Esophagus muscularis mucosa (tissue), 4 donors: ENCODE measurements around the gene CDH8. TPM values are rescaled to one million over a fixed set of nuclear protein-coding genes. Genes with fewer than 3 reads are reported as not detected.

Experiments used
- DNase-seq: peaks from one replicate; pipeline ENCODE4 v3.0.0-alpha.2; 2017; ENCODE audit errors: extremely low spot score
- H3K27ac ChIP-seq, 4 donors: fragments of 200-600 bp; sonication (generic); replicated peaks in 1 of 4; 1 replicate in 3 of 4; 2 replicates in 1 of 4; pipeline ENCODE4 v1.5.1; 2016 to 2019; ENCODE audit warnings: mild to moderate bottlenecking in 1 of 4
- H3K27me3 ChIP-seq, 4 donors: fragments of 200-600 bp; sonication (generic); one replicate each; pipeline versions ENCODE4 v1.5.1 to v1.6.0; 2016 to 2019
- H3K36me3 ChIP-seq, 4 donors: fragments of 200-600 bp; sonication (generic); one replicate each; pipeline ENCODE4 v1.5.1; 2016 to 2019
- H3K4me1 ChIP-seq, 4 donors: fragments of 200-600 bp; sonication (generic); one replicate each; pipeline ENCODE4 v1.5.1; 2016 to 2019
- H3K4me3 ChIP-seq, 4 donors: fragments of 200-600 bp; sonication (generic); 1 replicate in 2 of 4; 2 replicates in 2 of 4; pipeline ENCODE4 v1.5.1; 2016 to 2019; ENCODE audit warnings: mild to moderate bottlenecking in 4 of 4, moderate library complexity in 1 of 4
- H3K9me3 ChIP-seq, 4 donors: fragments of 200-600 bp; sonication (generic); 1 replicate in 3 of 4; 2 replicates in 1 of 4; pipeline ENCODE4 v1.5.1; 2016 to 2019
- EP300 ChIP-seq: sonication (generic); formaldehyde crosslinking; IDR thresholded peaks from one replicate; pipeline ENCODE4 v1.6.1; 2017; ENCODE audit warnings: antibody characterized with exemption
- POLR2A ChIP-seq: fragments of 450-650 bp; IDR thresholded peaks from one replicate; pipeline ENCODE4 v1.6.1; 2017; ENCODE audit warnings: antibody characterized with exemption, moderate library complexity, mild to moderate bottlenecking, low read depth
- POLR2AphosphoS5 ChIP-seq, 2 donors: sonication (generic); formaldehyde crosslinking; IDR thresholded peaks; one replicate each; pipeline ENCODE4 v1.6.1; 2017; ENCODE audit warnings: antibody characterized with exemption in 2 of 2
- WGBS: methylation state at CpG from one replicate; pipeline ENCODE4 v1.1.5; 2018; 5-methylcytosine and 5-hydroxymethylcytosine counted together
- intact Hi-C: fragments of 100-400 bp; cut with DNase I; formaldehyde crosslinking; loops from one replicate; pipeline ENCODE4 v1.15.1; 2023
- total RNA-seq, 4 donors: library from RNA; depleted of rRNA; stranded (reverse); fragments of >200 nt; gene quantifications; one replicate each; pipeline versions ENCODE4 v1.1.0 to v1.2.1, GENCODE V29; 2016
- TF ChIP-seq, protein P1 (sequence below), 3 experiments: fragments of 200-600 bp in 2 of 3; fragments of 450-650 bp in 1 of 3; sonication (generic) in 2 of 3; IDR thresholded peaks; one replicate each; pipeline ENCODE4 v1.5.1; 2017 to 2019; ENCODE audit warnings: antibody characterized with exemption in 3 of 3, mild to moderate bottlenecking in 2 of 3, moderate library complexity in 1 of 3

The CDH8 gene
- total RNA-seq, 4 donors from 2014 or later: 0.42 to 3.6 (median 1.9) TPM

DNA sequence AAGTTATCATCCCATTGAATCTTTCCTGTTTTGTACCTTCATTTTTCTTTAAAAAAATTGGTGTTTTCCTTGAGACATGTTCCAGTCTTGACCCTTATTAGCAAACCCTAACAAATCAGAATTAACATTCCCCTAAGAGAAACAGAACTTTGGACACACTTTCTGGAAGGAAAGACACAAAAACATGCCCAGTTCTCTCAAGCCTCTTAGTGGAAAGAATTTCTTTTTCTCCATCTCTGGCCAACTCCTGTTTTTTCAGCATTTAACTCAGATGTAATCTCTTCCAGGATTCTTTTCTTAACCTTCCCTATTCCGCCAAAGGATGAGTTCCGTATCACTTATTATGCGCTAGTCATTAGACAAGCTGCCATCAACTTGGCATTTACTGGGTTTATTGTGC, 23.9 kb upstream of the CDH8 start:
- 63% methylated on average over 3 of the region's 3 CpGs for WGBS
- intact Hi-C loops: no loop called here
- TF ChIP-seq, protein P1, sequence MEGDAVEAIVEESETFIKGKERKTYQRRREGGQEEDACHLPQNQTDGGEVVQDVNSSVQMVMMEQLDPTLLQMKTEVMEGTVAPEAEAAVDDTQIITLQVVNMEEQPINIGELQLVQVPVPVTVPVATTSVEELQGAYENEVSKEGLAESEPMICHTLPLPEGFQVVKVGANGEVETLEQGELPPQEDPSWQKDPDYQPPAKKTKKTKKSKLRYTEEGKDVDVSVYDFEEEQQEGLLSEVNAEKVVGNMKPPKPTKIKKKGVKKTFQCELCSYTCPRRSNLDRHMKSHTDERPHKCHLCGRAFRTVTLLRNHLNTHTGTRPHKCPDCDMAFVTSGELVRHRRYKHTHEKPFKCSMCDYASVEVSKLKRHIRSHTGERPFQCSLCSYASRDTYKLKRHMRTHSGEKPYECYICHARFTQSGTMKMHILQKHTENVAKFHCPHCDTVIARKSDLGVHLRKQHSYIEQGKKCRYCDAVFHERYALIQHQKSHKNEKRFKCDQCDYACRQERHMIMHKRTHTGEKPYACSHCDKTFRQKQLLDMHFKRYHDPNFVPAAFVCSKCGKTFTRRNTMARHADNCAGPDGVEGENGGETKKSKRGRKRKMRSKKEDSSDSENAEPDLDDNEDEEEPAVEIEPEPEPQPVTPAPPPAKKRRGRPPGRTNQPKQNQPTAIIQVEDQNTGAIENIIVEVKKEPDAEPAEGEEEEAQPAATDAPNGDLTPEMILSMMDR (IDR thresholded peaks at IDR 0.05): no peak
- TF ChIP-seq POLR2A (no peak), POLR2AphosphoS5 (IDR thresholded peaks at IDR 0.05) (no peak), EP300 (no peak)

DNA sequence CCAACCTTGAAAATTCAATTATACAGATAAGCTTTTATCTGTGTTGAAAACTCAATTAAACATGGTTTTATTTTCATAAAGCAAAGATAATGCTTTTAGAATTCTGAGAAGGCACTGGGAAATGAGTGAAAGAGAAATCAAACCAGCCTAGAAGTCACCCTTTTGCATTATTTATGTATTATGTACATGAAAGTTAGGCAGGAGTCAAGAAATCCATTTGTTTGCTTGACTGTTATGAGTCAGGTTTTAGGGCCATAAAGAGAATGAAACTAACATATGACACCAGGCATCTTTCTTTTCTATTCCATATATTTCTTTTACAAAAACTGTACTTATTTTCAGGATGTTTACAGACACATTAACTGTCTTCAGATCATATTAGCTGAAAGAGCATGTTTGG, 23.3 kb upstream of the CDH8 start:
- H3K27ac ChIP-seq: no peak overlapping the region
- H3K27me3 ChIP-seq: no peaks in the 10 kb centered on the region
- DNase-seq: no peak
- no peaks in the 10 kb centered on the region for H3K4me1 ChIP-seq
- no peaks in the 10 kb centered on the region for H3K36me3 ChIP-seq
- intact Hi-C loops: no loop called here
- TF ChIP-seq POLR2AphosphoS5 (IDR thresholded peaks at IDR 0.05) (no peak), EP300 (no peak), POLR2A (no peak)
- TF ChIP-seq, protein P1 (IDR thresholded peaks at IDR 0.05): no peak
- H3K9me3 ChIP-seq: no peaks in the 10 kb centered on the region
- no peak overlapping the region for H3K4me3 ChIP-seq

More for the DNA sequence above, 23.9 kb upstream of the CDH8 start:
- no peaks in the 10 kb centered on the region for H3K27me3 ChIP-seq
- no peaks in the 10 kb centered on the region for H3K9me3 ChIP-seq
- no peak overlapping the region for H3K27ac ChIP-seq
- no peaks in the 10 kb centered on the region for H3K36me3 ChIP-seq
- H3K4me1 ChIP-seq: no peaks in the 10 kb centered on the region
- no peak overlapping the region for H3K4me3 ChIP-seq
- DNase-seq: no peak

DNA sequence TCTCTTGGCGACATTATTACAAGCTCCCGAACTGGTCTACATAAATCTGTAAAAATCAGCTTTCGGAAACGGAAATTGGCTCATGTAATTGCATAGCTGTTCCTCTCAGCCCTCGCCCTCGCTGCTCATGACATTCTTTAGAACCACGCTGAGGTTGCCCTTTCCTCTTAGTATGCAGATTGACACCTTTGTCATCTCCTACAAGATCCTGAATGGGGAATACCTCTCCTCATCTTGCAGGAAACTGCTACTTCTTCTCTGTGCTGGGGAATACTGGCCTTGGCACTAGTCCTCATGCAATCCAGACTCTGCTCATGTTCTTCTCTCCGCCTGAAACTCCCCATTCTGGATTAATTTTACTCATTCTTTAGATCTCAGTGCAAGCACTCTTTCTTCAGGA, 22.2 kb upstream of the CDH8 start:
- intact Hi-C loops: no loop called here
- no peaks in the 10 kb centered on the region for H3K9me3 ChIP-seq
- H3K4me3 ChIP-seq: no peak overlapping the region
- no peaks in the 10 kb centered on the region for H3K4me1 ChIP-seq
- TF ChIP-seq POLR2AphosphoS5 (IDR thresholded peaks at IDR 0.05): no peak
- TF ChIP-seq POLR2A: no peak
- no peak for TF ChIP-seq EP300
- TF ChIP-seq, protein P1 (IDR thresholded peaks at IDR 0.05): no peak
- no peaks in the 10 kb centered on the region for H3K27me3 ChIP-seq
- DNase-seq: no peak
- no peaks in the 10 kb centered on the region for H3K36me3 ChIP-seq
- 90% methylated on average over 8 of the region's 8 CpGs for WGBS
- no peak overlapping the region for H3K27ac ChIP-seq

DNA sequence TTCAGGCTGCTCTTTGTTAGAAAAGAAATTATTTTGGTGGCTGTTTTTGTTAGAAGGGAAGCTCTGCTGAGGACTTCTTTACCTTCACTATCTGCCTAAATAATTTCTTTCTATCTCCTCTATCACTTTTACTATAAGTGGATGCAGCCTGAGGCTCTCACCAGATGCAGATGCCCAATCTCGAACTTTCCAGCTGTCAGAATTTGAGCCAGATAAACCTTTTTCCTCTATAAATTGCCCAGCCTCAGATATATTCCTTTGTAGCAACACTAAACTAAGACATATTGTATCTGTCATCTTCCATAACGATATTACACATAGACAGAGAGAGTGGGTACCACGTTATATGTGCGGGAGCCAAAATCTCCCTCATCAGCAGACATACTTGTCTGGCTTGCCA, 15.7 kb upstream of the CDH8 start:
- Histone ChIP-seq H3K4me3 (no peak overlapping the region), H3K27ac (no peak overlapping the region), H3K4me1 (no peaks in the 10 kb centered on the region), H3K36me3 (no peaks in the 10 kb centered on the region), H3K27me3 (peaks cover 0 to 7% (median 0%) of the 10 kb centered on the region in 4 donors), H3K9me3 (no peaks in the 10 kb centered on the region)
- DNase-seq: no peak
- intact Hi-C loops: no loop called here
- WGBS: 85% methylated on average over 4 of the region's 4 CpGs
- TF ChIP-seq POLR2AphosphoS5 (IDR thresholded peaks at IDR 0.05) (no peak), EP300 (no peak), POLR2A (no peak)
- TF ChIP-seq, protein P1 (IDR thresholded peaks at IDR 0.05): no peak

DNA sequence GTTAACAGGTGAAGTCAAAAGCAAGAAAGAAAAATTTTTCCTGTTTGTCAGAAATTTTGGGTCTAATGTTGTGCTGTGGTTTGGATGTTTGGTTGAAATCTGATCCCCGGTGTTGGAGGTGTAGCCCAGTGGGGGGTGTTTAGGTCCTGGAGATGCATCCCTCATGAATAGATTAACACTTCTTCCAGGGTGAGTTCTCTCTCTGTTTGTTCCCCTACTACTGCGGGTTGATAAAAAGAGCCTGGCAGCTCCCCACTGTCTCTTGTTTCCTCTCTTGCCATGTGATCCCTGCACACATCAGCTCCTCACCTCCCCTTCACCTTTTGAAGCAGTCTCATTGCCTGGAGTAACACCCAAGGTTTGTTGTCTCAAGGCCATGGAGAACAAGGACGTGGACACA, 14.6 kb upstream of the CDH8 start:
- WGBS: 49% methylated on average over 3 of the region's 3 CpGs
- Histone ChIP-seq H3K27ac (no peak overlapping the region), H3K4me3 (no peak overlapping the region), H3K36me3 (no peaks in the 10 kb centered on the region), H3K9me3 (no peaks in the 10 kb centered on the region), H3K4me1 (no peaks in the 10 kb centered on the region), H3K27me3 (peaks cover 0 to 7% (median 0%) of the 10 kb centered on the region in 4 donors)
- DNase-seq: no peak
- TF ChIP-seq POLR2AphosphoS5 (IDR thresholded peaks at IDR 0.05): no peak
- no peak for TF ChIP-seq POLR2A
- TF ChIP-seq, protein P1 (IDR thresholded peaks at IDR 0.05): no peak
- no peak for TF ChIP-seq EP300
- intact Hi-C loops: no loop called here
